Measurements from ENCODE around the gene PREPL. TPM values are rescaled to one million over a fixed set of nuclear protein-coding genes. Genes with fewer than 3 reads are reported as not detected.

PREPL gene
- total and polyA plus RNA-seq, 2 of the 13 experiments (the other 11 are each of a cell fraction or from before 2014, with no cell fraction given) = 19.7 to 34.3 TPM

- H3K4me2 ChIP-seq (ENCODE audit: low read depth, low read length) = no peak overlapping the region
- H3K4me3 ChIP-seq (replicated peaks in 1 of 3; ENCODE audit: insufficient read depth in 1 of 3, low read depth in 2 of 3, low read length in 3 of 3) = no peak overlapping the region
- H3K4me1 ChIP-seq (ENCODE audit: insufficient read depth, low read length) = no peaks in the 10 kb centered on the region
- H3K79me2 ChIP-seq (ENCODE audit: insufficient read depth, low read length) = peaks cover 10% of the 10 kb centered on the region
- DNase-seq (ENCODE audit: low spot score) (no peak), ATAC-seq (no peak), FAIRE-seq (no peak)
- H2AFZ ChIP-seq (ENCODE audit: low read length) = no peak overlapping the region
- H4K20me1 ChIP-seq (ENCODE audit: insufficient read depth, low read length) = no peaks in the 10 kb centered on the region; the same call in 1 of the 2 replicates
- H3K9me3 ChIP-seq (ENCODE audit: low read length) = no peaks in the 10 kb centered on the region
- H3K36me3 ChIP-seq (replicated peaks in 1 of 2; ENCODE audit: control insufficient read depth in 1 of 2, insufficient read depth in 2 of 2, low read length in 2 of 2) = peaks cover 0 to 6% of the 10 kb centered on the region in 2 experiments; a peak in 3 of 5 replicates
- no peak overlapping the region for H3K27ac ChIP-seq (ENCODE audit: extremely low read length, insufficient read depth, low read length)
- intact Hi-C loops (cut with micrococcal nuclease; ENCODE audit: unreplicated experiment) (no loop called here), in situ Hi-C loops (cut with HindIII; ENCODE audit: extremely low pct_ligation_motif_present, low pct_unique_long_range_greater_than_20kb) (no loop called here)
- BruUV-seq (replicated peaks) = no TSS peak
- TF ChIP-seq ZNF639 (CRISPR knock-in tag; conservative IDR thresholded peaks at IDR 0.05) (no peak), TBX2 (CRISPR knock-in tag; IDR thresholded peaks at IDR 0.05; ENCODE audit: borderline replicate concordance) (no peak)
- CTCF ChIA-PET (ENCODE audit: low intra/inter-chr PET ratio, low total read pairs) = no interaction called here
- POLR2A ChIA-PET = interaction anchor here (1.3 kb wide), 1 partner anchor 10 kb away, joined by 5 read pairs; the partner anchor contains the start of genes CAMKMT and PREPL
- H3K27me3 ChIP-seq (ENCODE audit: control insufficient read depth in 1 of 2, insufficient read depth in 2 of 2, low read length in 2 of 2) = no peaks in the 10 kb centered on the region
- no peak overlapping the region for H3K9ac ChIP-seq (ENCODE audit: insufficient read depth, low read depth, low read length)
Observed at GRCh38 chr2:44371445-44371844, 10.2 kb upstream of the PREPL start.

- H3K36me3 ChIP-seq (replicated peaks in 1 of 2; ENCODE audit: control insufficient read depth in 1 of 2, insufficient read depth in 2 of 2, low read length in 2 of 2) = peaks cover 0 to 6% of the 10 kb centered on the region in 2 experiments; a peak in 2 of 5 replicates
- no peak overlapping the region for H3K9ac ChIP-seq (ENCODE audit: insufficient read depth, low read depth, low read length)
- H3K4me2 ChIP-seq (ENCODE audit: low read depth, low read length) = no peak overlapping the region
- FAIRE-seq (no peak), DNase-seq (ENCODE audit: low spot score) (no peak), ATAC-seq (no peak)
- no peak overlapping the region for H3K27ac ChIP-seq (ENCODE audit: extremely low read length, insufficient read depth, low read length)
- intact Hi-C loops (cut with micrococcal nuclease; ENCODE audit: unreplicated experiment) (no loop called here), in situ Hi-C loops (cut with HindIII; ENCODE audit: extremely low pct_ligation_motif_present, low pct_unique_long_range_greater_than_20kb) (no loop called here)
- H2AFZ ChIP-seq (ENCODE audit: low read length) = no peak overlapping the region
- TF ChIP-seq PHF8 (CRISPR knock-in tag; IDR thresholded peaks at IDR 0.05) (no peak), ZNF713 (CRISPR knock-in tag; IDR thresholded peaks at IDR 0.05) (no peak), MXD3 (CRISPR knock-in tag; IDR thresholded peaks at IDR 0.05) (no peak), ZNF253 (CRISPR knock-in tag; IDR thresholded peaks at IDR 0.05; ENCODE audit: borderline replicate concordance) (no peak), DR1 (CRISPR knock-in tag; IDR thresholded peaks at IDR 0.05) (no peak), HNF4A (CRISPR knock-in tag; IDR thresholded peaks at IDR 0.05) (no peak), NFE2 (CRISPR knock-in tag; IDR thresholded peaks at IDR 0.05) (no peak)
- H4K20me1 ChIP-seq (ENCODE audit: insufficient read depth, low read length) = no peaks in the 10 kb centered on the region; the same call in 1 of the 2 replicates
- ChIA-PET POLR2A (interaction anchor here (0.8 kb wide), 1 partner anchor 8 kb away, joined by 3 read pairs; the partner anchor contains the start of genes CAMKMT and PREPL), CTCF (ENCODE audit: low intra/inter-chr PET ratio, low total read pairs) (no interaction called here)
- no TSS peak for BruUV-seq (replicated peaks)
- H3K4me1 ChIP-seq (ENCODE audit: insufficient read depth, low read length) = peaks cover 3% of the 10 kb centered on the region; the same call in 1 of the 2 replicates
- H3K27me3 ChIP-seq (ENCODE audit: control insufficient read depth in 1 of 2, insufficient read depth in 2 of 2, low read length in 2 of 2) = no peaks in the 10 kb centered on the region
- H3K9me3 ChIP-seq (ENCODE audit: low read length) = no peaks in the 10 kb centered on the region
- no peak overlapping the region for H3K4me3 ChIP-seq (replicated peaks in 1 of 3; ENCODE audit: insufficient read depth in 1 of 3, low read depth in 2 of 3, low read length in 3 of 3)
- H3K79me2 ChIP-seq (ENCODE audit: insufficient read depth, low read length) = peaks cover 20% of the 10 kb centered on the region
Observed at GRCh38 chr2:44369392-44369791, 8.1 kb upstream of the PREPL start.
